ENCODE data around the gene CCDC124. TPM values are rescaled to one million over a fixed set of nuclear protein-coding genes. Genes with fewer than 3 reads are reported as not detected.
"Not testable (repeated sequence)": the region's sequence is repeated elsewhere in the genome, so short reads cannot be mapped to it uniquely, and the experiment has no call there.

Gene CCDC124
- total RNA-seq, 1 donor = 22.9 TPM

GRCh38 chr19:17893766-17894165, 39.0 kb upstream of the CCDC124 start:
- DNase-seq (ENCODE audit: low read depth) = no peak
- H3K4me3 ChIP-seq (ENCODE audit: low read depth, low read length) = no peak overlapping the region
- no peak for TF ChIP-seq CTCF (IDR thresholded peaks at IDR 0.05; ENCODE audit: insufficient read depth, low read depth, low read length)

GRCh38 chr19:17902701-17903100, 30.1 kb upstream of the CCDC124 start:
- DNase-seq (ENCODE audit: low read depth) = peak; percentile 72
- no peak for TF ChIP-seq CTCF (IDR thresholded peaks at IDR 0.05; ENCODE audit: insufficient read depth, low read depth, low read length)
- no peak overlapping the region for H3K4me3 ChIP-seq (ENCODE audit: low read depth, low read length)

- no peak for TF ChIP-seq CTCF (IDR thresholded peaks at IDR 0.05; ENCODE audit: insufficient read depth, low read depth, low read length)
- H3K4me3 ChIP-seq (ENCODE audit: low read depth, low read length) = no peak overlapping the region
- no peak for DNase-seq (ENCODE audit: low read depth)
Observed at GRCh38 chr19:17908244-17908643, 24.6 kb upstream of the CCDC124 start.

GRCh38 chr19:17909003-17909732, 23.6 kb upstream of the CCDC124 start:
- no peak for TF ChIP-seq CTCF (IDR thresholded peaks at IDR 0.05; ENCODE audit: insufficient read depth, low read depth, low read length)
- H3K4me3 ChIP-seq (ENCODE audit: low read depth, low read length) = no peak overlapping the region
- no peak for DNase-seq (ENCODE audit: low read depth)

GRCh38 chr19:17910791-17911360, 21.9 kb upstream of the CCDC124 start:
- no peak for DNase-seq (ENCODE audit: low read depth)
- TF ChIP-seq CTCF (IDR thresholded peaks at IDR 0.05; ENCODE audit: insufficient read depth, low read depth, low read length) = no peak

GRCh38 chr19:17915940-17916593, 16.7 kb upstream of the CCDC124 start:
- no peak overlapping the region for H3K4me3 ChIP-seq (ENCODE audit: low read depth, low read length)
- DNase-seq (ENCODE audit: low read depth) = no peak
- TF ChIP-seq CTCF (IDR thresholded peaks at IDR 0.05; ENCODE audit: insufficient read depth, low read depth, low read length) = no peak

More at GRCh38 chr19:17910791-17911360, 21.9 kb upstream of the CCDC124 start:
- no peak overlapping the region for H3K4me3 ChIP-seq (ENCODE audit: low read depth, low read length)

GRCh38 chr19:17918151-17918550, 14.7 kb upstream of the CCDC124 start:
- H3K4me3 ChIP-seq (ENCODE audit: low read depth, low read length); DNase-seq (ENCODE audit: low read depth): not testable (repeated sequence)

- not testable (repeated sequence) for DNase-seq (ENCODE audit: low read depth); H3K4me3 ChIP-seq (ENCODE audit: low read depth, low read length)
Observed at GRCh38 chr19:17919122-17919521, 13.7 kb upstream of the CCDC124 start.

Measured in fibroblast of villous mesenchyme (primary cell).